ENCODE results near the gene TBC1D16.

- TF ChIP-seq EZH2 (IDR thresholded peaks at IDR 0.05; ENCODE audit: insufficient read depth, poor library complexity, severe bottlenecking) (no peak), EZH2phosphoT487 (IDR thresholded peaks at IDR 0.05; ENCODE audit: insufficient read depth, low read depth) (no peak)
Observed at GRCh38 chr17:79891113-79891730, 144.4 kb downstream of the TBC1D16 start.

Measured in GM23248 (cell line).